Testis (tissue), 3 donors: ENCODE results near the gene GJB5. TPM values are rescaled to one million over a fixed set of nuclear protein-coding genes. Genes with fewer than 3 reads are reported as not detected.

ENCODE experiments used
- DNase-seq: peaks from one replicate; pipeline ENCODE4 v3.0.0-alpha.2; 2019
- H3K27ac ChIP-seq, 2 donors: fragments of 200-600 bp; sonication (generic); one replicate each; pipeline ENCODE4 v1.5.1; 2019
- H3K27me3 ChIP-seq: fragments of 200-600 bp; sonication (generic); one replicate; pipeline ENCODE4 v1.5.1; 2019
- H3K36me3 ChIP-seq: fragments of 200-600 bp; sonication (generic); one replicate; pipeline ENCODE4 v1.5.1; 2017; ENCODE audit warnings: low read depth; ENCODE audit errors: missing control alignments
- H3K4me1 ChIP-seq: fragments of 200-600 bp; sonication (generic); one replicate; pipeline ENCODE4 v1.5.1; 2019
- H3K4me3 ChIP-seq, 2 donors: fragments of 200-600 bp; sonication (generic); one replicate each; pipeline ENCODE4 v1.5.1; 2017 to 2019
- H3K9me3 ChIP-seq: fragments of 200-600 bp; sonication (generic); one replicate; pipeline ENCODE4 v1.5.1; 2017
- CTCF ChIP-seq, 3 experiments: fragments of 450-650 bp in 2 of 3; fragments of 200-600 bp in 1 of 3; sonication (generic) in 1 of 3; IDR thresholded peaks; one replicate each; pipeline ENCODE4 v1.5.1; 2016 to 2019; ENCODE audit warnings: antibody characterized with exemption in 3 of 3, mild to moderate bottlenecking in 2 of 3, moderate library complexity in 1 of 3
- POLR2A ChIP-seq: fragments of 450-650 bp; IDR thresholded peaks from one replicate; pipeline ENCODE4 v1.6.1; 2017; ENCODE audit warnings: antibody characterized with exemption, mild to moderate bottlenecking, moderate library complexity
- WGBS, 2 donors: methylation state at CpG; one replicate each; pipeline ENCODE4 v1.1.5; 2018; 5-methylcytosine and 5-hydroxymethylcytosine counted together
- intact Hi-C: fragments of 100-400 bp; cut with DNase I; formaldehyde crosslinking; loops from one replicate; pipeline ENCODE4 v1.15.1; 2023; ENCODE audit warnings: low total_unique reads
- polyA plus RNA-seq: library from polyadenylated mRNA; stranded (reverse); fragments of 350-450 nt; fragmentation: Illumina TruSeq; extraction: RNeasy Lipid Tissue Mini Kit (QIAGEN cat#74804); gene quantifications from one replicate; pipeline ENCODE4 v1.2.3, GENCODE V29; 2014; ENCODE audit warnings: low read depth, low replicate concordance; ENCODE audit not compliant: insufficient read depth
- total RNA-seq, 2 donors: library from RNA; depleted of rRNA; stranded (reverse); fragments of >200 nt; gene quantifications; one replicate each; pipeline ENCODE4 v1.2.3, GENCODE V29; 2016

Gene GJB5
- total and polyA plus RNA-seq, 3 donors from 2014 or later = not detected

- intact Hi-C loops = no loop called here
- no peak overlapping the region for H3K27ac ChIP-seq
- H3K27me3 ChIP-seq = peaks cover 5% of the 10 kb centered on the region
- H3K36me3 ChIP-seq = no peaks in the 10 kb centered on the region
- DNase-seq = no peak
- H3K9me3 ChIP-seq = no peaks in the 10 kb centered on the region
- 60 to 70% methylated on average over 10 of the region's 10 CpGs for WGBS, 2 donors
- peaks cover 13% of the 10 kb centered on the region for H3K4me1 ChIP-seq
- no peak for TF ChIP-seq POLR2A
- no peak for TF ChIP-seq CTCF (IDR thresholded peaks at IDR 0.05)
- H3K4me3 ChIP-seq = no peak overlapping the region
Observed at GRCh38 chr1:34777519-34778321, 22.9 kb downstream of the GJB5 start.

- H3K9me3 ChIP-seq = no peaks in the 10 kb centered on the region
- WGBS, 2 donors = 81% methylated on average over 6 of the region's 6 CpGs
- H3K36me3 ChIP-seq = no peaks in the 10 kb centered on the region
- H3K4me3 ChIP-seq = no peak overlapping the region
- no peak for DNase-seq
- H3K4me1 ChIP-seq = peaks cover 13% of the 10 kb centered on the region
- H3K27me3 ChIP-seq = peaks cover 5% of the 10 kb centered on the region
- no peak overlapping the region for H3K27ac ChIP-seq
- TF ChIP-seq POLR2A (no peak), CTCF (IDR thresholded peaks at IDR 0.05) (no peak)
- intact Hi-C loops = no loop called here
Observed at GRCh38 chr1:34778381-34778780, 23.5 kb downstream of the GJB5 start.

GRCh38 chr1:34779005-34779404 lies 24.2 kb downstream of the GJB5 start:
- no peak overlapping the region for H3K27ac ChIP-seq
- TF ChIP-seq CTCF (IDR thresholded peaks at IDR 0.05) (no peak), POLR2A (no peak)
- H3K9me3 ChIP-seq = no peaks in the 10 kb centered on the region
- H3K4me3 ChIP-seq = no peak overlapping the region
- H3K4me1 ChIP-seq = peaks cover 13% of the 10 kb centered on the region
- DNase-seq = no peak
- 84 to 86% methylated on average over 5 of the region's 5 CpGs for whole genome bisulfite sequencing, 2 donors
- no peaks in the 10 kb centered on the region for H3K36me3 ChIP-seq
- intact Hi-C loops = no loop called here
- peaks cover 5% of the 10 kb centered on the region for H3K27me3 ChIP-seq

GRCh38 chr1:34779526-34779925 lies 24.7 kb downstream of the GJB5 start:
- H3K9me3 ChIP-seq = no peaks in the 10 kb centered on the region
- WGBS, 2 donors = 77 to 86% methylated on average over 5 of the region's 5 CpGs
- TF ChIP-seq CTCF (IDR thresholded peaks at IDR 0.05) = no peak
- no peak for TF ChIP-seq POLR2A
- intact Hi-C loops = no loop called here
- no peak overlapping the region for H3K4me3 ChIP-seq
- no peak for DNase-seq
- no peak overlapping the region for H3K27ac ChIP-seq
- H3K4me1 ChIP-seq = peaks cover 13% of the 10 kb centered on the region
- peaks cover 5% of the 10 kb centered on the region for H3K27me3 ChIP-seq
- no peaks in the 10 kb centered on the region for H3K36me3 ChIP-seq

GRCh38 chr1:34779962-34780361 lies 25.1 kb downstream of the GJB5 start:
- DNase-seq = no peak
- Histone ChIP-seq H3K36me3 (no peaks in the 10 kb centered on the region), H3K4me3 (no peak overlapping the region), H3K4me1 (peaks cover 13% of the 10 kb centered on the region), H3K9me3 (no peaks in the 10 kb centered on the region), H3K27me3 (peaks cover 5% of the 10 kb centered on the region), H3K27ac (no peak overlapping the region)
- TF ChIP-seq CTCF (IDR thresholded peaks at IDR 0.05) (no peak), POLR2A (no peak)
- 86 to 93% methylated on average over 1 to 5 of the region's 5 CpGs for WGBS, 2 donors
- intact Hi-C loops = no loop called here
